H7 (cell line): ENCODE measurements around the gene ZNF436. TPM values are rescaled to one million over a fixed set of nuclear protein-coding genes. Genes with fewer than 3 reads are reported as not detected.

Experiments used
- DNase-seq: peaks from one replicate; pipeline ENCODE4 v3.0.0; 2012
- H3K27me3 ChIP-seq: 2 replicates; pipeline ENCODE4 v1.6.0; 2011; ENCODE audit warnings: mild to moderate bottlenecking, low read length; ENCODE audit not compliant: control insufficient read depth, insufficient read depth
- H3K36me3 ChIP-seq: replicated peaks from 2 replicates; pipeline ENCODE4 v1.5.1; 2011; ENCODE audit warnings: low read length; ENCODE audit not compliant: control insufficient read depth, insufficient read depth
- H3K4me3 ChIP-seq: 2 replicates; pipeline ENCODE4 v1.5.1; 2011; ENCODE audit warnings: low read depth, mild to moderate bottlenecking, control low read depth, low read length, moderate library complexity; ENCODE audit not compliant: insufficient read depth
- total RNA-seq: library from RNA; depleted of rRNA; stranded (reverse); fragments of >200 nt; shearing (Covaris generic); gene quantifications from 2 replicates; pipeline ENCODE4 v1.2.3, GENCODE V29; 2014; rRNA removed

ZNF436 gene
- total RNA-seq: 1.6 and 3.2 TPM in 2 replicates

DNA sequence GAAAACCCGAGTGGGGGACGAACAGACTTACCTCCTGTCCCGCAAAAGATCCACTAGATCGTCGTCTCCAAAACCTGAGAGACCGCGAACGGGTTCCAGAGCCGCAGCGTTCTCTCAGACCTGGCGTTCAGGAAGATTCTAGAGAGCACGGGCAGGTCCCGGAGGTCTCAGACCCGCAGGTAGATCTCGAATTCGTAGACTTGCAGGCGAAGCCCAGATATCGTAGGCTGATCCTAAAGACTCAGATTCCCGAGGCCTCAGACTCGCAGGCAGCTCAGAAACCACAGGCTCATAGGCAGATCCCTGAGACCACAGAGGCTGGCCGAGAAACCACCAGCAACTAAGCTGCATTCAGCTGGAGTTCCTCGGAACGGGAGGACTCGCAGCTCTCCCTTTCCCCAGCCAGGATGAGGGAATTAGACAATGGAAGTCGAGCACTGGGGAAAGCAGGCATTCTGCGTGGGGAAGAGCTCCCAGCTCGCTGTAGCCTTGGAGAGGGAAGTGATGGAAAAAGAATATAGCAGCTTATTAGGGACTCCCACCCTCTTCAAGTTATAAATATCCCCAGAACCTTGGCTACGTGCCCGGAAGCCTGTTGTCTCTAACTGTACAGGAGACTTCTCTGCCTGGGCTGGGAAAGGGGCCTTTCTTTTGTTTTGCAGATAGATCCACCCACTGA is at the start of gene ZNF436:
Gene ZNF436, minus strand, starts transcription at position 502 of the 679 bp plus-strand sequence. CDS start 1,831 bp downstream, outside the sequence.
- no peak for DNase-seq
- no peaks in the 10 kb centered on the region for H3K36me3 ChIP-seq
- H3K4me3 ChIP-seq: peak within 1 kb of the TSS; percentile 90
- H3K27me3 ChIP-seq: peaks cover 78% of the 10 kb centered on the region

GRCh38 chr1:23419180-23419579 is 49.5 kb upstream of the ZNF436 start:
- Histone ChIP-seq H3K4me3 (no peak overlapping the region), H3K27me3 (peaks cover 87% of the 10 kb centered on the region), H3K36me3 (no peaks in the 10 kb centered on the region)
- peak; percentile 80 for DNase-seq

DNA sequence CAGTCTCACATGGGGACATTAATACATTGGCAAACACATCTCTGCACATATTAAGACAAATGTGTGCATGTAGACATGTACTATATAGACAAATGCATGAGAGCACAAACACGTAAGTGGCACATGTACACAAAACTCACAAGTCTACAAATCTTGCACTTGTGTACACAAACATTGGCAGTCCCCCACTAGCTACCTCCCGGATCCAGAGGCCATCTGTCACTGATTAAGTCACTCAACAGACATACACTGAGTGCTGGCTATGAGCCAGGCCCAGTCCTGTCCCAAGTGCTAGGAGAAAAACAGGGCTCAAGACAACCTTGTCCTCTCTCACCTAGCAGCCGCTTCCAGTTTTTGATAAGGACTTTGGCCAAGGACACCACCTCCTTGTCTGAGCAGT is 47.9 kb upstream of the ZNF436 start:
- Histone ChIP-seq H3K36me3 (no peaks in the 10 kb centered on the region), H3K4me3 (no peak overlapping the region), H3K27me3 (peaks cover 71% of the 10 kb centered on the region)
- DNase-seq: no peak

- H3K4me3 ChIP-seq: no peak overlapping the region
- DNase-seq: no peak
- no peaks in the 10 kb centered on the region for H3K36me3 ChIP-seq
- peaks cover 65% of the 10 kb centered on the region for H3K27me3 ChIP-seq
Measured at GRCh38 chr1:23416964-23417363, 47.3 kb upstream of the ZNF436 start.

- no peak for DNase-seq
- no peak overlapping the region for H3K4me3 ChIP-seq
- H3K27me3 ChIP-seq: peaks cover 41% of the 10 kb centered on the region
- no peaks in the 10 kb centered on the region for H3K36me3 ChIP-seq
Measured at GRCh38 chr1:23408797-23409290, 39.2 kb upstream of the ZNF436 start.

GRCh38 chr1:23407016-23407630 is 37.5 kb upstream of the ZNF436 start:
- no peak for DNase-seq
- H3K27me3 ChIP-seq: peaks cover 56% of the 10 kb centered on the region

GRCh38 chr1:23405946-23406345 is 36.3 kb upstream of the ZNF436 start:
- no peaks in the 10 kb centered on the region for H3K36me3 ChIP-seq
- H3K27me3 ChIP-seq: peaks cover 60% of the 10 kb centered on the region
- no peak for DNase-seq
- no peak overlapping the region for H3K4me3 ChIP-seq

More at GRCh38 chr1:23407016-23407630, 37.5 kb upstream of the ZNF436 start:
- Histone ChIP-seq H3K4me3 (no peak overlapping the region), H3K36me3 (no peaks in the 10 kb centered on the region)

- DNase-seq: peak; percentile 89
- peaks cover 71% of the 10 kb centered on the region for H3K27me3 ChIP-seq
- no peaks in the 10 kb centered on the region for H3K36me3 ChIP-seq
- no peak overlapping the region for H3K4me3 ChIP-seq
Measured at GRCh38 chr1:23403735-23404486, 34.3 kb upstream of the ZNF436 start.

- H3K4me3 ChIP-seq: no peak overlapping the region
- no peak for DNase-seq
- H3K27me3 ChIP-seq: peaks cover 69% of the 10 kb centered on the region
- no peaks in the 10 kb centered on the region for H3K36me3 ChIP-seq
Measured at GRCh38 chr1:23403355-23403734, 33.7 kb upstream of the ZNF436 start.

DNA sequence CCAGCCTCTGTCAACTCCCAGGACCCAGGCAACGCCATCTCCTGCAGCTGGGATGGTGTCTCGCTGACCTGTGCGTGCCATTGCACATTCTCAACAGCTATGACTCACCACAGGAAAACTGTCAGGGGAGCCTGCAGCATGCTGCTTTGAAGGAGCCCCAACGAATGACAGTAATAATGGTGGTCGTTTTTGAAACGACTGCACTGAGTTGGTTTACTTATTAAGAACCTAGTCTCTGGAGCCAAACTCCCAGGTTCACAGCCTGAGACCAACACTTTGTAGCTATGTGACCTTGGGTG is 33.4 kb upstream of the ZNF436 start:
- Histone ChIP-seq H3K4me3 (no peak overlapping the region), H3K36me3 (no peaks in the 10 kb centered on the region), H3K27me3 (peaks cover 70% of the 10 kb centered on the region)
- no peak for DNase-seq

GRCh38 chr1:23402286-23403037 is 32.8 kb upstream of the ZNF436 start:
- Histone ChIP-seq H3K27me3 (peaks cover 74% of the 10 kb centered on the region), H3K36me3 (no peaks in the 10 kb centered on the region), H3K4me3 (no peak overlapping the region)
- DNase-seq: no peak

DNA sequence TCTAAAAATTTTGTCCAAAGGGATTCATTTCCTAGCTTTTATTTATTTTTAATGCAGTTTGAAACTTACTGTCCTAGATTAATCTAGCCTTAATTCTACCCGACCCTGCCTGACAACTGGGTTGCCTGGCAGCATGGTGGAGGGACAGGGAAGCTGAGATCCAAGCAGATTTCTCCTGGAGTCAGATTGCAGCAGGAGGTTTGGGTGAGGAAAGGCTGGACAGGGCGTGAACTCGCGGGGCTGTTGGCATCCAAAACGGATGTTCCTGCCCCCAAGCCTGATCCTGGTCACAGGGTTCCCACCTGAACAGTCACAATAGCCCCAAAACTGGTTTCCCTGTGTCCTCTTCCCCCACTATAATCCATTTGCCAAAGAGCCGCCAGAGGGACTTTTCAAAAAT is 31.7 kb upstream of the ZNF436 start:
- Histone ChIP-seq H3K27me3 (peaks cover 77% of the 10 kb centered on the region), H3K4me3 (no peak overlapping the region), H3K36me3 (no peaks in the 10 kb centered on the region)
- DNase-seq: no peak

DNA sequence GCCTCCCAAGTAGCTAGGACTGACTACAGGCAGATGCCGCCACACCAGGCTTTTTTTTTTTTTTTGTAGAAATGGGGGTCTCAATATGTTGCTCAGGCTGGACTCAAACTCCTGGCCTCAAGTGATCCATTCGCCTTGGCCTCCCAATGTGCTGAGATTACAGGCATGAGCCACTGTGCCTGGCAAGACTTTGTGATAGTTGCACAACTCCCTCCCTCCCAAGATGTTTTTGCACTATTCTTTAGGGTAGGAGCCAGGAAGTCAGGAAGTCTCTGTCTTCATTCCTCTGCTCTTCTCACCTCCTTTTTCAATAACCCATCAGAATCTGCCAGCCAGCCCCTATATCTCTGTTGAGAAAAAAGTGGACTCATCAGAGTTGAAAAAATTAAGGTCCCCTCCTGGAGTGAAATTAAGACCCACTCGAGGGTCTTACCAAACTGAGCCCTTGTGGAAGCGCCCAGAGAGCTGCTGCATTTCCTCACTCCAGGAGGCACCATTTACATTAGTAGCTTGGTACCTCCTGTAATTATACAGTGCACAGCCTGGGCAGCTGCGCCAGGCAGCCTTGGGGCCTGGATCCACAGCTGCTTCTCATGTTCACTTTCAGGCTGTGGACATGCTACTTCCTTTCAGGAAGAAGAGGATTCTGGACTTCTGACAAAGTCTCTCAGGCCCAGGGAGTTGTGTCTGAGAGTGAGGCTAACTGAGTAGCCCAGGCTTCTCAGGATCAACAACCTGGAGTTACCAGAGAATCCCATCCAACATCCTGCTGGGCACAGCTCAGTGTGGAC is 30.9 kb upstream of the ZNF436 start:
- Histone ChIP-seq H3K4me3 (no peak overlapping the region), H3K27me3 (peaks cover 77% of the 10 kb centered on the region), H3K36me3 (no peaks in the 10 kb centered on the region)
- DNase-seq: no peak

DNA sequence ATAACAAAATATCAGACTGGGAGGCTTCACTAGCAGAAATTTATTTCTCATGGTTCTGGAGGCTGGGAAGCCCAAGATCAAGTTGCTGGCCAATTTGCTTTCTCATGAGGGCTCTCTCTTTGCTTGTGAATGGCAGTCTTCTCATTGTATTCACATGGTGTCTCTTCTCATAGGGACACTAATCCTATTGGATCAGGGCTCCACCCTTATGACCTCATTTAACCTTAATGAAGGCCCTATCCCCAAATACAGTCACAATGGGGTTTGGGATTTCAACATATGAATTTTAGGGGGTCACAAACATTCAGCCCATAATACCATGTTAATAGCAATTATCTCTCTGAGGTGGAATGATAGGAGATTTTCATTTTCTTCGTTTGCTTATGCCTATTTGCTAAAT is 29.6 kb upstream of the ZNF436 start:
- Histone ChIP-seq H3K36me3 (no peaks in the 10 kb centered on the region), H3K27me3 (peaks cover 71% of the 10 kb centered on the region), H3K4me3 (no peak overlapping the region)
- no peak for DNase-seq
